DND-41 (cell line): ENCODE results near the gene CD69.

Experiments
- ATAC-seq: fragments of 200-7000 bp; cut with Tn5 transposase; 3 replicates; pipeline ENCODE4 v1.9.1; 2021; ENCODE audit warnings: low read depth; ENCODE audit not compliant: insufficient read depth
- DNase-seq: peaks from one replicate; pipeline ENCODE4 v3.0.0-alpha.2; 2020
- H2AFZ ChIP-seq: 2 replicates; pipeline ENCODE4 v1.6.0; 2012; ENCODE audit warnings: low read depth, low read length
- H3K27ac ChIP-seq: 2 replicates; pipeline ENCODE4 v1.5.1; 2012; ENCODE audit warnings: low read length, inconsistent platforms
- H3K27me3 ChIP-seq: fragments of 200-600 bp; sonication (generic); 2 replicates; pipeline ENCODE4 v1.6.0; 2012; ENCODE audit warnings: low read length, mild to moderate bottlenecking, inconsistent platforms; ENCODE audit not compliant: insufficient read depth, poor library complexity
- H3K36me3 ChIP-seq: 2 replicates; pipeline ENCODE4 v1.5.1; 2012; ENCODE audit warnings: low read length, inconsistent platforms; ENCODE audit not compliant: insufficient read depth
- H3K4me1 ChIP-seq: 2 replicates; pipeline ENCODE4 v1.5.1; 2012; ENCODE audit warnings: mild to moderate bottlenecking, low read length; ENCODE audit not compliant: insufficient read depth
- H3K4me2 ChIP-seq: 2 replicates; pipeline ENCODE4 v1.6.0; 2012; ENCODE audit warnings: mild to moderate bottlenecking, moderate library complexity, low read length, inconsistent platforms; ENCODE audit not compliant: insufficient read depth
- H3K4me3 ChIP-seq, 2 experiments: fragments of 200-600 bp in 1 of 2; shearing (Covaris generic) in 1 of 2; 2 replicates each; pipeline ENCODE4 v1.5.1; 2012 to 2016; ENCODE audit warnings: inconsistent platforms in 2 of 2, low read length in 2 of 2, mild to moderate bottlenecking in 2 of 2, low read depth in 1 of 2, moderate library complexity in 1 of 2
- H3K79me2 ChIP-seq: 2 replicates; pipeline ENCODE4 v1.6.0; 2012; ENCODE audit warnings: low read length, inconsistent platforms; ENCODE audit not compliant: insufficient read depth
- H3K9ac ChIP-seq: 2 replicates; pipeline ENCODE4 v1.6.0; 2012; ENCODE audit warnings: low read depth, mild to moderate bottlenecking, inconsistent platforms, low read length, moderate library complexity
- H3K9me3 ChIP-seq: 2 replicates; pipeline ENCODE4 v1.5.1; 2012; ENCODE audit warnings: low read length, moderate library complexity, mild to moderate bottlenecking, inconsistent platforms; ENCODE audit not compliant: insufficient read depth, severe bottlenecking
- H4K20me1 ChIP-seq: 2 replicates; pipeline ENCODE4 v1.6.0; 2012; ENCODE audit warnings: low read length; ENCODE audit not compliant: insufficient read depth
- CTCF ChIP-seq: IDR thresholded peaks from 2 replicates; pipeline ENCODE4 v1.5.1; 2012; ENCODE audit warnings: borderline replicate concordance, low read length, moderate library complexity, mild to moderate bottlenecking; ENCODE audit not compliant: poor library complexity, severe bottlenecking; ENCODE audit errors: extremely low read depth
- EZH2 ChIP-seq: IDR thresholded peaks from 3 replicates; pipeline ENCODE4 v1.6.1; 2012; ENCODE audit warnings: borderline replicate concordance, low read depth, mild to moderate bottlenecking, moderate library complexity, low read length, inconsistent platforms; ENCODE audit not compliant: severe bottlenecking

The CD69 gene

GRCh38 chr12:9792185-9792900 is 31.6 kb upstream of the CD69 start:
- H3K4me3 ChIP-seq: no peak overlapping the region
- no peaks in the 10 kb centered on the region for H3K36me3 ChIP-seq
- DNase-seq (no peak), ATAC-seq (peak; percentile 33; the same call in 2 of the 3 replicates)
- H4K20me1 ChIP-seq: no peaks in the 10 kb centered on the region
- H3K9ac ChIP-seq: no peak overlapping the region
- peaks cover 17% of the 10 kb centered on the region for H3K4me1 ChIP-seq
- H3K27ac ChIP-seq: no peak overlapping the region
- no peak overlapping the region for H2AFZ ChIP-seq
- H3K79me2 ChIP-seq: no peaks in the 10 kb centered on the region
- TF ChIP-seq CTCF (no peak), EZH2 (no peak)
- H3K9me3 ChIP-seq: no peaks in the 10 kb centered on the region
- no peaks in the 10 kb centered on the region for H3K27me3 ChIP-seq
- no peak overlapping the region for H3K4me2 ChIP-seq

GRCh38 chr12:9786726-9787717 is 26.3 kb upstream of the CD69 start:
- DNase-seq (no peak), ATAC-seq (no peak)
- Histone ChIP-seq H4K20me1 (no peaks in the 10 kb centered on the region), H3K4me3 (no peak overlapping the region), H3K36me3 (no peaks in the 10 kb centered on the region), H3K9me3 (no peaks in the 10 kb centered on the region), H2AFZ (no peak overlapping the region), H3K4me2 (no peak overlapping the region), H3K79me2 (no peaks in the 10 kb centered on the region), H3K9ac (no peak overlapping the region), H3K4me1 (0 out of 2 replicates have a peak, but pooled peaks cover 3% of the 10 kb centered on the region), H3K27me3 (no peaks in the 10 kb centered on the region), H3K27ac (no peak overlapping the region)
- TF ChIP-seq CTCF (no peak), EZH2 (no peak)

- H2AFZ ChIP-seq: no peak overlapping the region
- H4K20me1 ChIP-seq: no peaks in the 10 kb centered on the region
- TF ChIP-seq CTCF (no peak), EZH2 (no peak)
- H3K27ac ChIP-seq: no peak overlapping the region
- no peak overlapping the region for H3K4me3 ChIP-seq
- no peaks in the 10 kb centered on the region for H3K79me2 ChIP-seq
- no peaks in the 10 kb centered on the region for H3K36me3 ChIP-seq
- no peaks in the 10 kb centered on the region for H3K9me3 ChIP-seq
- ATAC-seq (no peak), DNase-seq (no peak)
- 0 out of 2 replicates have a peak, but pooled peaks cover 3% of the 10 kb centered on the region for H3K4me1 ChIP-seq
- H3K4me2 ChIP-seq: no peak overlapping the region
- no peak overlapping the region for H3K9ac ChIP-seq
- no peaks in the 10 kb centered on the region for H3K27me3 ChIP-seq
Observed at GRCh38 chr12:9784816-9785215, 24.1 kb upstream of the CD69 start.
